ENCODE data around the gene CFAP298.
"Not testable (repeated sequence)": the region's sequence is repeated elsewhere in the genome, so short reads cannot be mapped to it uniquely, and the experiment has no call there.

CFAP298 gene

GRCh38 chr21:32565856-32566465 is 46.2 kb downstream of the CFAP298 start:
- peak; percentile 23 for DNase-seq (ENCODE audit: low read depth)
- no peak overlapping the region for H3K4me3 ChIP-seq (ENCODE audit: low read depth, low read length)
- TF ChIP-seq CTCF (conservative IDR thresholded peaks at IDR 0.05; ENCODE audit: low read depth, low read length) = no peak

- no peak for TF ChIP-seq CTCF (conservative IDR thresholded peaks at IDR 0.05; ENCODE audit: low read depth, low read length)
- DNase-seq (ENCODE audit: low read depth) = no peak
- H3K4me3 ChIP-seq (ENCODE audit: low read depth, low read length) = no peak overlapping the region
Observed at GRCh38 chr21:32562915-32563314, 49.3 kb downstream of the CFAP298 start.

- TF ChIP-seq CTCF (conservative IDR thresholded peaks at IDR 0.05; ENCODE audit: low read depth, low read length) = peak; percentile 75
- peak; percentile 91 for DNase-seq (ENCODE audit: low read depth)
- H3K4me3 ChIP-seq (ENCODE audit: low read depth, low read length) = no peak overlapping the region
Observed at GRCh38 chr21:32562426-32562825, 49.8 kb downstream of the CFAP298 start.

- H3K4me3 ChIP-seq (ENCODE audit: low read depth, low read length); DNase-seq (ENCODE audit: low read depth): not testable (repeated sequence)
Observed at GRCh38 chr21:32561476-32561875, 50.7 kb downstream of the CFAP298 start.

GRCh38 chr21:32560896-32561295 is 51.3 kb downstream of the CFAP298 start:
- H3K4me3 ChIP-seq (ENCODE audit: low read depth, low read length) = no peak overlapping the region
- no peak for TF ChIP-seq CTCF (conservative IDR thresholded peaks at IDR 0.05; ENCODE audit: low read depth, low read length)
- no peak for DNase-seq (ENCODE audit: low read depth)

GRCh38 chr21:32559006-32559610 is 53.1 kb downstream of the CFAP298 start:
- H3K4me3 ChIP-seq (ENCODE audit: low read depth, low read length) = no peak overlapping the region
- no peak for DNase-seq (ENCODE audit: low read depth)
- TF ChIP-seq CTCF (conservative IDR thresholded peaks at IDR 0.05; ENCODE audit: low read depth, low read length) = no peak

GRCh38 chr21:32558106-32558505 is 54.1 kb downstream of the CFAP298 start:
- no peak for TF ChIP-seq CTCF (conservative IDR thresholded peaks at IDR 0.05; ENCODE audit: low read depth, low read length)
- no peak overlapping the region for H3K4me3 ChIP-seq (ENCODE audit: low read depth, low read length)
- DNase-seq (ENCODE audit: low read depth) = no peak

Data from choroid plexus epithelial cell (primary cell).